Panc1 (cell line): ENCODE results near the gene PAK1IP1. TPM values are rescaled to one million over a fixed set of nuclear protein-coding genes. Genes with fewer than 3 reads are reported as not detected.
A peak's percentile ranks its signal among the peaks of the same experiment; 100 is the strongest.

Experiments
- ATAC-seq: fragments of 200-7000 bp; cut with Tn5 transposase; 2 replicates; pipeline ENCODE4 v1.9.1; 2020; ENCODE audit warnings: mild to moderate bottlenecking, moderate library complexity
- BruUV-seq: library from RNA; stranded (reverse); fragments of 400-500 nt; replicated peaks from 2 replicates; lab custom pipeline; 2021; lab: Mats Ljungman, UMichigan
- CTCF ChIA-PET: fragments of 300-600 bp; sonication (Branson Sonifier 250); formaldehyde crosslinking; loops from one replicate; lab custom pipeline; 2022; ENCODE audit warnings: antibody characterized with exemption; lab: Charles Lee
- POLR2A ChIA-PET: fragments of 300-600 bp; sonication (Branson Sonifier 250); formaldehyde crosslinking; loops from one replicate; lab custom pipeline; 2022; ENCODE audit warnings: antibody characterized with exemption; lab: Charles Lee
- DNase-seq: peaks from one replicate; pipeline ENCODE4 v3.0.0-alpha.2; 2010; ENCODE audit warnings: low read depth, low spot score
- H3K27ac ChIP-seq: 2 replicates; pipeline ENCODE4 v1.5.1; 2011; ENCODE audit warnings: mild to moderate bottlenecking, low read length, inconsistent platforms
- H3K27me3 ChIP-seq: fragments of 200-500 bp; sonication (Bioruptor generic); 2 replicates; pipeline ENCODE4 v1.6.0; 2014; ENCODE audit warnings: low read length, inconsistent platforms; ENCODE audit not compliant: control insufficient read depth, insufficient read depth
- H3K36me3 ChIP-seq: fragments of 200-500 bp; sonication (Bioruptor generic); 2 replicates; pipeline ENCODE4 v1.5.1; 2014; ENCODE audit warnings: inconsistent platforms, mild to moderate bottlenecking, low read length, moderate library complexity; ENCODE audit not compliant: control insufficient read depth, insufficient read depth
- H3K4me1 ChIP-seq: 2 replicates; pipeline ENCODE4 v1.5.1; 2011; ENCODE audit warnings: inconsistent platforms, mild to moderate bottlenecking, low read length, moderate library complexity; ENCODE audit not compliant: control insufficient read depth, insufficient read depth
- H3K4me3 ChIP-seq, 2 experiments: 2 replicates each; pipeline ENCODE4 v1.5.1; 2011 to 2012; ENCODE audit warnings: low read depth in 2 of 2, low read length in 2 of 2, mild to moderate bottlenecking in 2 of 2, inconsistent platforms in 1 of 2, moderate library complexity in 1 of 2
- H3K9me3 ChIP-seq: fragments of 200-500 bp; sonication (Bioruptor generic); 2 replicates; pipeline ENCODE4 v1.5.1; 2014; ENCODE audit warnings: low read depth, mild to moderate bottlenecking, inconsistent platforms, low read length, moderate library complexity; ENCODE audit not compliant: control insufficient read depth, insufficient read depth
- CTCF ChIP-seq: fragments of 450-650 bp; IDR thresholded peaks from 2 replicates; pipeline ENCODE4 v1.5.1; 2017; ENCODE audit warnings: mild to moderate bottlenecking
- POLR2AphosphoS5 ChIP-seq: IDR thresholded peaks from 2 replicates; pipeline ENCODE4 v1.6.1; 2012; ENCODE audit warnings: mild to moderate bottlenecking, low read depth, low read length, moderate library complexity
- REST ChIP-seq, 2 experiments: IDR thresholded peaks; 2 replicates each; pipeline ENCODE4 v1.6.1; 2011 to 2012; ENCODE audit warnings: low read depth in 2 of 2, control low read depth in 1 of 2, low read length in 1 of 2, mild to moderate bottlenecking in 1 of 2, moderate library complexity in 1 of 2; ENCODE audit not compliant: insufficient read depth in 1 of 2
- SIN3A ChIP-seq: IDR thresholded peaks from 2 replicates; pipeline ENCODE4 v1.6.1; 2012; ENCODE audit warnings: low read depth, mild to moderate bottlenecking, low read length, moderate library complexity, borderline replicate concordance; ENCODE audit not compliant: insufficient read depth
- TCF7L2 ChIP-seq: IDR thresholded peaks from 2 replicates; pipeline ENCODE4 v1.6.1; 2011; ENCODE audit warnings: mild to moderate bottlenecking, low read depth, low read length, inconsistent platforms
- in situ Hi-C: cut with HindIII; loops from 2 replicates; pipeline ENCODE4 v1.10.0; 2016; ENCODE audit warnings: low sequenced_read_pairs, low pct_unique_long_range_greater_than_20kb
- intact Hi-C: fragments of 100-400 bp; cut with micrococcal nuclease; formaldehyde crosslinking; loops from one replicate; pipeline ENCODE4 v1.10.0; 2022; ENCODE audit not compliant: unreplicated experiment
- total RNA-seq: library from RNA; stranded (reverse); gene quantifications from one replicate; pipeline ENCODE4 v1.2.1, GENCODE V29; 2021; ENCODE audit not compliant: unreplicated experiment

PAK1IP1 gene
- total RNA-seq, 1 experiment from 2014 or later: 27.3 TPM

DNA sequence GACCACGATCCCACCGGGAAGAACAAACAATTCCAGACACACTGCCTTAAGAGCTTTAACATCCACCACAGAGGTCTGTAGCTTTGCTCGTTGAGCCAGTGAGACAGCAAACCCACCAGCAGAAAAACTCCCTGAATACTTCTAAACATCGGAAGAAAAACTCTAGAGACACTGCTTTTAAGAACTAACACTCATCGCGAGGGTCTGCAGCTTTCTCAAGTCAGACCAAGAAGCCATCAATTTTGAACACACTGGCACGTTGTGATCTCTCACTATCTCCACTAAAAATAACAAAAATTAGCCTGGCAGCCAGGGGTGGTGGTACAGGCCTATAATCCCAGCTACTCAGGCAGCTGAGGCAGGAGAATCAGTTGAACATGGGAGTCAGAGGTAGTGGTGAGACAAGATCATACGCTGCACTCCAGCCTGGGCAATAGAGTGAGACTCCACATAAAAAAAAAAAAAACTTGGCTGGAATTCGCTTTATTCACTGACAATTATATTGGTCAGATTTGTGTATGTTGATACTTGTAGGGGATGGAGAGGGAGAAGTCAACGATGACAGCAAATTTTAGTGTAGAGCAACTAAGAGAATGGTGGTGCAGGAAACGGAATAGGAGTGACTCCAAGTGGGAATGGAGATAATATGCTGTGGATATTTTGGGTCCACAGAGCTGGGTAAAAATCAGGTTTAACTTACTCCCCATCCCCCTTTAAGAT, 27.2 kb downstream of the PAK1IP1 start:
- CTCF ChIA-PET: interaction anchor here (0.6 kb wide), 1 partner anchor 39 kb away, joined by 5 read pairs; no protein-coding TSS in a partner anchor
- no peaks in the 10 kb centered on the region for H3K9me3 ChIP-seq
- H3K4me3 ChIP-seq: peak overlapping the region; percentile 77 to 91
- TSS peak; percentile 93 for BruUV-seq
- in situ Hi-C loops (no loop called here), intact Hi-C loops (no loop called here)
- TF ChIP-seq SIN3A (no peak), CTCF (no peak), REST (IDR thresholded peaks at IDR 0.05; ENCODE audit: insufficient read depth in 1 of 2, low read depth in 2 of 2, low read length in 1 of 2) (no peak), POLR2AphosphoS5 (no peak), TCF7L2 (no peak)
- DNase-seq (no peak), ATAC-seq (no peak)
- no peaks in the 10 kb centered on the region for H3K27me3 ChIP-seq
- peaks cover 18% of the 10 kb centered on the region for H3K4me1 ChIP-seq
- H3K27ac ChIP-seq: peak overlapping the region; percentile 95
- POLR2A ChIA-PET: interaction anchor here (1.0 kb wide), 1 partner anchor 199 kb away, joined by 8 read pairs; no protein-coding TSS in a partner anchor
- no peaks in the 10 kb centered on the region for H3K36me3 ChIP-seq

DNA sequence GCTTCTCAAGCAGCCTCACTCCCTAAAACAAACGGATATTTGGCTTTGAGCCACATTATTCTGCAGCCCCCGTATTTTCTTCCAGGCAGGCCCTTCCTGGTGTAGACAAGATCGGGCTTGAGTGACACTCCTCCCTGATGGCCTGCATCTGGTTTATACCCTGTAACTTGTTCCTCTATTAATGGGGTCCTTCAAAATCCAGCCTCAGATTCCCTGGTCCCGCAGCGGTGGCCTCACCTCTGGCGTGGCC, 27.7 kb downstream of the PAK1IP1 start:
- POLR2A ChIA-PET: interaction anchor here (1.0 kb wide), 1 partner anchor 199 kb away, joined by 8 read pairs; no protein-coding TSS in a partner anchor
- H3K27ac ChIP-seq: peak overlapping the region; percentile 95
- H3K27me3 ChIP-seq: no peaks in the 10 kb centered on the region
- TF ChIP-seq TCF7L2 (no peak), CTCF (no peak), REST (IDR thresholded peaks at IDR 0.05; ENCODE audit: insufficient read depth in 1 of 2, low read depth in 2 of 2, low read length in 1 of 2) (no peak), POLR2AphosphoS5 (no peak), SIN3A (no peak)
- no peaks in the 10 kb centered on the region for H3K9me3 ChIP-seq
- H3K36me3 ChIP-seq: no peaks in the 10 kb centered on the region
- CTCF ChIA-PET: no interaction called here
- DNase-seq (no peak), ATAC-seq (no peak)
- in situ Hi-C loops (no loop called here), intact Hi-C loops (no loop called here)
- peaks cover 18% of the 10 kb centered on the region for H3K4me1 ChIP-seq
- H3K4me3 ChIP-seq: peak overlapping the region; percentile 77 to 91
- BruUV-seq: no TSS peak
